Suprapubic skin (tissue), 4 donors: Measurements from ENCODE around the gene TSPAN17. TPM values are rescaled to one million over a fixed set of nuclear protein-coding genes. Genes with fewer than 3 reads are reported as not detected.

Experiments used
- DNase-seq, 2 donors: peaks; one replicate each; pipeline ENCODE4 v3.0.0-alpha.2; 2019; ENCODE audit warnings: low spot score in 2 of 2
- H3K27ac ChIP-seq: fragments of 200-600 bp; sonication (generic); one replicate; pipeline ENCODE4 v1.5.1; 2019
- H3K27me3 ChIP-seq: fragments of 200-600 bp; sonication (generic); one replicate; pipeline ENCODE4 v1.5.1; 2019
- H3K36me3 ChIP-seq: fragments of 200-600 bp; sonication (generic); one replicate; pipeline ENCODE4 v1.5.1; 2019
- H3K4me1 ChIP-seq: fragments of 200-600 bp; sonication (generic); one replicate; pipeline ENCODE4 v1.5.1; 2019
- H3K4me3 ChIP-seq: fragments of 200-600 bp; sonication (generic); one replicate; pipeline ENCODE4 v1.5.1; 2019; ENCODE audit warnings: mild to moderate bottlenecking
- H3K9me3 ChIP-seq: fragments of 200-600 bp; sonication (generic); one replicate; pipeline ENCODE4 v1.5.1; 2019
- CTCF ChIP-seq, 2 donors: fragments of 200-600 bp in 1 of 2; fragments of 450-650 bp in 1 of 2; sonication (generic) in 1 of 2; IDR thresholded peaks; one replicate each; pipeline ENCODE4 v1.5.1; 2016 to 2019; ENCODE audit warnings: antibody characterized with exemption in 2 of 2, mild to moderate bottlenecking in 1 of 2, moderate library complexity in 1 of 2
- EP300 ChIP-seq: sonication (generic); formaldehyde crosslinking; IDR thresholded peaks from one replicate; pipeline ENCODE4 v1.6.1; 2017; ENCODE audit warnings: antibody characterized with exemption
- POLR2A ChIP-seq, 2 donors: fragments of 450-650 bp; IDR thresholded peaks; one replicate each; pipeline ENCODE4 v1.6.1; 2017; ENCODE audit warnings: antibody characterized with exemption in 2 of 2, mild to moderate bottlenecking in 2 of 2, moderate library complexity in 2 of 2
- POLR2AphosphoS5 ChIP-seq, 3 donors: sonication (generic); formaldehyde crosslinking; IDR thresholded peaks; one replicate each; pipeline ENCODE4 v1.6.1; 2017; ENCODE audit warnings: antibody characterized with exemption in 3 of 3
- WGBS: methylation state at CpG from one replicate; pipeline ENCODE4 v1.1.5; 2018; 5-methylcytosine and 5-hydroxymethylcytosine counted together
- total RNA-seq, 4 donors: library from RNA; depleted of rRNA; stranded (reverse); fragments of >200 nt; gene quantifications; one replicate each; pipeline ENCODE4 v1.1.0, GENCODE V29; 2016

Gene TSPAN17
- total RNA-seq, 4 donors from 2014 or later = 14.6 to 22.3 (median 17.7) TPM

GRCh38 chr5:176606875-176607274, 40.4 kb upstream of the TSPAN17 start:
- WGBS = 97% methylated on average over 3 of the region's 3 CpGs
- DNase-seq = no peak
- H3K27me3 ChIP-seq = peaks cover 21% of the 10 kb centered on the region
- peaks cover 17% of the 10 kb centered on the region for H3K4me1 ChIP-seq
- no peak overlapping the region for H3K27ac ChIP-seq
- H3K9me3 ChIP-seq = no peaks in the 10 kb centered on the region
- no peak for TF ChIP-seq POLR2AphosphoS5 (IDR thresholded peaks at IDR 0.05)
- no peak for TF ChIP-seq CTCF (IDR thresholded peaks at IDR 0.05)
- no peak for TF ChIP-seq EP300
- no peak for TF ChIP-seq POLR2A (IDR thresholded peaks at IDR 0.05)
- H3K4me3 ChIP-seq = no peak overlapping the region
- no peaks in the 10 kb centered on the region for H3K36me3 ChIP-seq

DNA sequence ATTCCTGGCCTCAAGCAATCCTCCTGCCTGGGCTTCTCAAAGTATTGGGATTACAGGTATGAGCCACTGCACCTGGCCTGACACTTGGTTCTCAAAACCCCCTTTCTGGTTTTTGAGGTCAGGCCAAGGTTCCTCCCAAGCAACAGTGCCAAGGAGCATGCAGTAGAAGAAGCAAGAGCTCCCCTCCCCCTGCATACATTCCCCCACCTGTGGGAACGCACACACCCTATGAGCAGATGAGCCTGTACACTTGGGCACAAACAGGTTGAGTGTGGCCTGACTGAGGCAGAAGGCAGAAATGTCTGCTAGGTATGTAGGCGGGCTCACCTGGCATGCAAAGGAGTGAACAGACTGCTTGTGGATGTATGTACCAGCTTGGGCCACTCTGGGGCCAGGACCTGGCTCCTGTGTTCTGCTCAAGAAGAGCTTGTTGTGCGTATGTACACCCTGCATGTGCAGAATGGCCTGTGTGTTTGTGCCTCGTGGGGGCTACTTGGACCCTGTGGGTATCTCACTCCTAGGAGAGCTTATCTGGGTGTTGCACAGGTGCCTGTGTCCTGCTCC, 39.1 kb upstream of the TSPAN17 start:
- WGBS = 81% methylated on average over 3 of the region's 4 CpGs
- no peak overlapping the region for H3K4me3 ChIP-seq
- H3K27me3 ChIP-seq = peaks cover 33% of the 10 kb centered on the region
- no peaks in the 10 kb centered on the region for H3K9me3 ChIP-seq
- DNase-seq = no peak
- no peaks in the 10 kb centered on the region for H3K36me3 ChIP-seq
- H3K4me1 ChIP-seq = peaks cover 17% of the 10 kb centered on the region
- TF ChIP-seq POLR2A (IDR thresholded peaks at IDR 0.05) = no peak
- no peak for TF ChIP-seq POLR2AphosphoS5 (IDR thresholded peaks at IDR 0.05)
- no peak overlapping the region for H3K27ac ChIP-seq

GRCh38 chr5:176608937-176609723, 38.2 kb upstream of the TSPAN17 start:
- TF ChIP-seq EP300 (no peak), POLR2A (IDR thresholded peaks at IDR 0.05) (no peak), CTCF (IDR thresholded peaks at IDR 0.05) (no peak), POLR2AphosphoS5 (IDR thresholded peaks at IDR 0.05) (no peak)
- Histone ChIP-seq H3K4me3 (peak overlapping the region; percentile 55), H3K36me3 (no peaks in the 10 kb centered on the region), H3K27me3 (peaks cover 33% of the 10 kb centered on the region), H3K9me3 (no peaks in the 10 kb centered on the region), H3K27ac (no peak overlapping the region), H3K4me1 (peaks cover 17% of the 10 kb centered on the region)
- DNase-seq = no peak
- 46% methylated on average over 23 of the region's 46 CpGs for WGBS

DNA sequence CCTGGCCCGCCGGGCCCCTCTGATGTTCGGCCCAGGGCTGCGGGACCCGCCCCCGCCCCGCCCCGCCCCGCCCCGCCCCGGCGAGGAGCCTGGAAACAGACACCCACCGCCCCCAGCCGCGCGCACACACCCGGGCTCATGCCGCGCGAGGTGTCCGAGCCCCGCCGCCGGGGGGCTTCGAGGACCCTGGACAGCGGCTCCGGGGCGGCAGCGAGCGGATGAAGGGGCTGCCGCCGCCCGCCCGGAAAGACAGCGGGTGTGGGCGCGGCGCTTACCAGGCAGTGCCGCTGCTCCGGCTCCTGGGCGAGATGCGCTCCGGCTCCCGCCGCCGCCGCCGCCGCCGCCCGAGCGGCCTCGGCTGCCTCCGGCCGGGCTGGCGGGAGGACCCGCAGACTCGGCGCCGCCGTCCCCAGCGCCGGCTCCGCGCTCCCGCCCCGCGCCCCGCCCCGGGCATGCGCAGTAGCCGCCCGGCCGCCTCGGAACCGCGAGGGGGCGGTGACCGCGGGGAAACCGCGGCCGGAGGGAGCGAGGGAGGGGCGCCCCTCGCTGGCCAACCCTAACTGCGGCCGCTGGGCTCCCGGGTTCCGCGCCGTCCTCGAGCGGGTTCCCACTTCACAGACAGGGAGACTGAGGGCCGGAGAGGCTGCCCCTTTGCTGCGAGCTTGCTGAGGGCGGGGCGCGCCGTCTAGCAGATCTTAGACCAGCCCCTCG, 37.4 kb upstream of the TSPAN17 start, which contains the start of gene GPRIN1:
Gene GPRIN1, minus strand, starts transcription at position 433 of the 711 bp plus-strand sequence. CDS start 10,322 bp downstream, outside the sequence.
- no CpG with 5 or more reads among the region's 101 CpGs for WGBS
- H3K4me3 ChIP-seq = peak within 1 kb of the TSS; percentile 55
- H3K9me3 ChIP-seq = no peaks in the 10 kb centered on the region
- no peaks in the 10 kb centered on the region for H3K36me3 ChIP-seq
- peaks cover 17% of the 10 kb centered on the region for H3K4me1 ChIP-seq
- H3K27me3 ChIP-seq = peaks cover 33% of the 10 kb centered on the region
- no peak for DNase-seq
- H3K27ac ChIP-seq = no peak within 1 kb of the TSS
- no peak for TF ChIP-seq POLR2AphosphoS5 (IDR thresholded peaks at IDR 0.05)
- no peak for TF ChIP-seq CTCF (IDR thresholded peaks at IDR 0.05)
- no peak for TF ChIP-seq EP300
- TF ChIP-seq POLR2A (IDR thresholded peaks at IDR 0.05) = no peak

GRCh38 chr5:176610435-176610773, 36.9 kb upstream of the TSPAN17 start:
- peaks cover 38% of the 10 kb centered on the region for H3K27me3 ChIP-seq
- H3K4me3 ChIP-seq = peak overlapping the region; percentile 55
- WGBS = 4% methylated on average over 4 of the region's 31 CpGs
- no peak overlapping the region for H3K27ac ChIP-seq
- DNase-seq = no peak
- no peaks in the 10 kb centered on the region for H3K9me3 ChIP-seq
- peaks cover 17% of the 10 kb centered on the region for H3K4me1 ChIP-seq
- TF ChIP-seq POLR2AphosphoS5 (IDR thresholded peaks at IDR 0.05) (no peak), CTCF (IDR thresholded peaks at IDR 0.05) (no peak), POLR2A (IDR thresholded peaks at IDR 0.05) (no peak), EP300 (no peak)
- no peaks in the 10 kb centered on the region for H3K36me3 ChIP-seq
